GM19372 (cell line): ENCODE data around the gene XKRX.

Source experiments
- ATAC-seq: cut with Tn5 transposase; IDR thresholded peaks from one replicate; pipeline ENCODE4 v1.9.1; 2021; ENCODE audit warnings: mild to moderate bottlenecking, low read depth, moderate library complexity; ENCODE audit not compliant: unreplicated experiment

Gene XKRX

DNA sequence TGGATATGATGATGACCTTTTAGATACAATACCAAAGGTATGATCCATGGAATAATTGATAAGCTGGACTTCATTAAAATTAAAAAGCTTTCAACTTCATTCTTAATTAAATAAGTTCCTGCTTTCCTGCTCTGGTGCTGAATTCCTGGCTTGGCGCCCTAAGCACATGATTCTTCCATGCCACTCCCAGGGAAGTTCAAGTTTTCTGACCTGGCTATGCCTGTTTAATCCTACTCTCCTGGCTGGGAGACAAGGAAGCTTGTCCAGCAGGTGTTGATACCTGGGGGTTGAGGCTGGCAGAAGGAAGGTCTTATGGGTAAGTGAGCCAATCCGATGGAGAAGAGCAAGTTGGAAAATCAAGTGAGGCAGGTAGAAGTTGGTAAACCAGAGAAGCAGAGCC lies 24.3 kb downstream of the XKRX start:
- ATAC-seq = no peak

DNA sequence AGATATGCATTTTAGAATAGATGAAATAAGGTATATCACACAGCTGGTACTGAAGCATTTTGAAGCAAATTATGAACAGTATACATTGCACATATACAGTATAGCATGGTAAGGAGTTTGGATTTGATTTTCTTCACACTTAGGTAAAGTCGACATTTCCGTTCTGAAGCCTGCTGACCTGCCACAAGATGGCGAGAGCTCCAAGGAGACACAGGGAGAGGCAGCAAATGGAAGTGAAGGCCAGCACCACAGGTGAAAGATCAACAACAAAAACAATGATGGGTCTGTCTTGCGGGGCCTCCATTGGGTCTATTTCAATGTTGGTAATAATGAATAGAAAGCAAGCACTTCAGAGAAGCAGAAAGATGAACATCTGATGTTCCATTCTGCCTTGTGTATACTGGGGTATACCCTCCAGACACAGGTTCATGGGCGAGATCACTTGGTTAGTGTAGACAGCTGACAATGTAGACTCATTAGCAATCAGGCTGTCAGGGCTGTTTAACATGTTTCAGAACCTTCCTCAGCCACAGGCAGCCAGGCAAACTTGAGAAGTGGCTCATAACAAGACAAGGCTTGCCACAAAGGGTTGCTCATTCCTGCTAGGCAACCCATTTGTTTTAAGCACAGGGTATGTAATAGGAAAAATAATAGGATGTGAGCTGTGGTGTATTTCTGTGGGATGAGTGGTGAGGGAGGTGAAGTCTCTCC lies 33.2 kb downstream of the XKRX start:
- no peak for ATAC-seq

DNA sequence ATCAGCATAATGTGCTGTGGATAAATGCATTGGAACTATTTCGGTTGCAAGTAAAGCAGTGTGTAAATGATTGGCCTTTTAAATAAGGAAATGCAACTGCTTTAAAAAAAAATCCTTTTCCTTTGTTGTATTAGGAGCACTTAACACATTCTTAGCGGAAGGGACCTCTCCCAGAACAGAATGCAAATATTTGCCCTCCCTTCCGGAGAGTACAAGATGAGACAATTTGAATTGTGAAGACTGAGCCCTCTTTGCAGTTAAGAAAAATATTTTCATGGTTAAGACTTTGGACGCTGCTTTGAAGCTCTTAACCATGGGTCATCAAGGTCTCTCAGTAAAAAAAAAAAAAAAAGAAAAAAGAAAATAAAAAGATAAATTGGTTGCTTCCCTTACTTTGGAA lies 45.1 kb downstream of the XKRX start:
- no peak for ATAC-seq

DNA sequence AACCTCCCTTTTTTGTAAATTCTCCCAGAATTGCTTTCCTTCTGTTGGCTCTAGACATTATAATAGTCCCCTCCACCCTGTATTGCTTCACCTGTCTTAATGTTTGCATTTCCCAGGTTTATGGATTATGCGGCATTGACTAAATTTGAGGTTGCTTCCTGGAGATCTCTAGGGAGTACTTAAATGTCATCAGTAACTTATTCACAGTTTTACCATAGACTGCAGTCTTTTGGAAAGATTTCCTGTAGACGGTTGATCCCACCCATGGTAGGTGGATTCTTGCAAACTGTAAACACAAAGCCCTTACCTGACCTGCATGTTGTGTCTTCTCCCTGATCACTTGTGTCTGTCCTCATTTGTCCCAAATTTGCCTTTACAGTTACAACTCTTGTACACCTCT lies 48.3 kb downstream of the XKRX start:
- ATAC-seq = no peak

DNA sequence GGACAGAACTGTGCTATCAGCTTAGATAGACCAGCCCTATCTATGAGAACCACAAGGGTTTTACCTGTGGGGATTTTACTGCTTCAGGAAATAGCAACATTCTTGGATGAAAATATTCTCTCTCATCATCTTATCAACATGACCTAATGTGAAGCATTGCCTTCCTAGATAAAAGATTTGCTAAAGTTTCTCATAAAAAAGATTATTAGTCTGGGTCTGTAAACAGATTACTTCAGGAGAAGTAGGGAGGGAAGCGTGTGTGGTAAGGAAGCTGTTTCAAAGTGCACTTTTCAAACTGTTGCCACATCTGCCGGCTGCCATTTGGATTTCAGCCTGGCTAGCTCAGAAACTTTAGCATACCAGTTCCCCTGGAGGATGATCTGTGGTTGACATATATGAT lies 54.4 kb downstream of the XKRX start, which contains the start of gene NOX1:
NOX1 (minus strand) TSS at position 35 of the 400 bp plus-strand sequence. CDS start 220 bp downstream, outside the sequence.
- ATAC-seq = no peak

DNA sequence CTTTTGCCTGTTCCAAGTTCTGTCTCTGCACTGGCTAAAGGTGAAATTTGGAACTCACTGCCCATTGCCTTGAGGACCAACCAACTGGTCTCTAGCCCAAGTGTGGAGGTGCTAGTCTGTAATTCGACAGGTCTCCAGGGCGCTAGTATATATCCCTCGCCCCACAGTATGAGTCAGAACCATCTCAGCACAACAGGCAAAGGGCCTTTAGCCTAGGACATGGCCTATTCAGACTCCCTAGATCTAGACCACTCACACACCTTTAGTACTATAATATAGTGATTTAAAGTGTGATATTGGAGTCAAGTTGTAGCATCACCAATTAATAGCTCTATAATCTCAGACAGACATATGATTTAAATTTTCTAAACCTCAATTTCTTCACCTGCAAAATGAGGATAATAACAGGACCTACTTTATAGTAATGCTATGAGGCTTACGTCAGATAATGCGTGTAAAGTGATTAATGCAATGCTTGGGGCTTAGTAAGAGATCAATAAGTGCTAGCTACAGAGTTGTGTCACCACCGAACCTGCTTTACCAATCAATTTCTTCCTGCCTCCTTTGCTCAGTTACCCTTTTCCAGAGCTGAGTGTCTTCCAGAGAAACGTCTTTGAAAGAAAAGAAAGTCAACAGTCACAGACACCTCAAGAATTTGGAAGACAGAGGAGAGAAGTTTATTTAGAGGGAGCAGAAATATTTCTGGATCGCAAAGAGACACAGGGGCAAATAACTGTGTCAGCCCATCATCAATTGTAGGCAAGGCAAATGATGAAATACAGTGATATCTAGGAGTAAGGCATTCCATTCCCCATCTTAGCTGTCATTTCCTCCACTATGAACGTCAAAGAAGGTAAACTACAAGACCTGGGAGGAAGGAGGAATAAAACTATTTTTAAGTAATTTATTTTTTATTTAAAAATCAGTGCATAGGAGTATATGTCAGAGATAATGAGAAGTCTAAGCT lies 56.8 kb downstream of the XKRX start:
- ATAC-seq = no peak

DNA sequence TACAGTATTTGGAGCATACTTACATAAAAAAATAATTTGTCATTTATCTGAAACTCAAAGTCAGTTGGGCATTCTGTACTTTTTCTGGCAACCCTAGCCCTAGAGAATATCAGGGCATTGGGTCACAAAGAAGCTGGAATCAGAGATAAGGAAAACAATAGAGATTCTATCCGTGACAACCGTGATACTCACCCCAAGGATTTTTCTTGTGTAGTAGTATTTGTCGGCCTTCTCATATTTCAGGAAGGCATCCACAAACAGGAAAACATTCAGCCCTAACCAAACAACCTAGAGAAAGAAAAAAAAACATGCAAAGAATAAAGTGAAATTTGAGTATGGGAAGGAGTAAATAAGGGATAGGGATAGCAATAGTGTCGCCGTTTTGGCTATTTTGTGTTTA lies 58.2 kb downstream of the XKRX start:
- ATAC-seq = no peak

DNA sequence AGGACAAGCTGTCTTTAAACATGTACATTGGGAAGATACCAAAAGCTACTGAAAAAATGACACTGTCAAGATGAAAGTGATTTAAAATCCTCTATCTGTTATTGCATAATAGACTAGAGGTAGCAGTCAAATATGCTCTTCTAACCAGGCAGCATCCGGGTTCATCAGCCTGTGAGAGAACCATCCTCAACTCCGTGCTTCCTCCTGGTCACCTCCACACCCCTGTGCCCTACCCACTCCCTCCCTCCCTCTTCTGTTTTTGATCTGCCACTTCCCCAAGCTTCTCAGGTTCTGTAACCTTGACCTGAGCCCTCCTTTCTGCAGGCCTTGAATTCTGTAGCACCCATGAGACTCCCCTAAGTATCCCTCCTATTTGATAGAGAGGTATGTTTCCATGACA lies 60.4 kb downstream of the XKRX start:
- no peak for ATAC-seq

DNA sequence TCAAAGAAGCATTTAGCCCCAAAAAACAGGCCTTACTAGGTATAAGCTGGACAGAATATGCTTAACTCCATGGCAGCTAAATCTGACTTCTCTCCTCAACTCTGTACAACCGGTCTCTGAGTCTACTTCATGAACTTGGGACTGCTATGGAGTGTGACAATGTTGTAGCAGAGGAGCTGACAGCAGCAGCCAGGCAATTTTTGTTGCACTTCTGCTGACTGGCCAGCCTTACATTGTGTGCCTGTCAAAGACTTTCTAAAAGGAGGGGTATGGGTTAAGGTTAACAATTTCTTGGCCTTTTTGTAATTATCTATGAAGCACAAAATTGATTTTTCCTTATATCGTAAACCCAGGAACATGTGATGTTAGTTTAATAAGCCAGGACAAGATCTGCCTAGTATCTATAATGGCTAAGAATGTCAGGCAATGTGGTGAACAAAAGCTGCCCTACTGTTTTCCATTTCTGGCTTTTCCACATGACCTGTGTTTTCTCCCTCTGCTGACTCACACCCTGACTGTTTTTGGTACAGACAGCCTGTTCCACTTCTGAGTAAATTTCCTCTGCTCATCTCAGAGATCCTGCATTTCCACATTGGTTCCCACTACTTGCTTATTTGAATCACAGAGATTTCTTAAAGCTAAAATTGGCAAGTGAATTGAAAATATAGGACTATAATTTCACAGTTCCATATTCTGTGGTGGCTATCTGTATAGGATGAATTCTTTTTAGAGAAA lies 63.9 kb downstream of the XKRX start:
- no peak for ATAC-seq
